Measurements from ENCODE around the gene UBE2D2. TPM values are rescaled to one million over a fixed set of nuclear protein-coding genes. Genes with fewer than 3 reads are reported as not detected.
A peak's percentile ranks its signal among the peaks of the same experiment; 100 is the strongest.

UBE2D2 gene
- total RNA-seq, 2 experiments from 2014 or later = 145 to 239 TPM

DNA sequence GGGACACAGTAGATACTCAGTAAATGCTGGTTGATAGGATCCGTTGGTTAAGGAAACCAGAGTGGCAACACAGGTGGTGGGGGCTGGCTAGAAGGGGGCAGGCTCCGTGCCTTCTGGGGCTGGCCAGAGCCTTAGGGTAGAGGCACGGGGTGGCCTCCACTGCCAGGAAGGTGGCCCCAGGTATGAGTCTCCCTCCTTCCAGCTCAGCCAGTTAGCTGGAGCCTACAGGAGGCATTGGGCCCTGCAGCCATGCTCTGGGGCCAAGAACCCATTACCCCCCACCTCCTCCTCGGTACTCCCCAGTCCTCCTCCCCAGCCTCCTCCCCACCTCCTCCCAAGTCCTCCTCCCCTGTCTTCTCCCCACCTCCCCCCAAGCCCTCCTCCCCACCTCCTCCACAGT, 114.7 kb downstream of the UBE2D2 start:
- no peak for DNase-seq (ENCODE audit: low spot score)
- no peak for TF ChIP-seq EZH2phosphoT487 (IDR thresholded peaks at IDR 0.05; ENCODE audit: borderline replicate concordance, low read depth, low read length)
- TF ChIP-seq, protein P1, sequence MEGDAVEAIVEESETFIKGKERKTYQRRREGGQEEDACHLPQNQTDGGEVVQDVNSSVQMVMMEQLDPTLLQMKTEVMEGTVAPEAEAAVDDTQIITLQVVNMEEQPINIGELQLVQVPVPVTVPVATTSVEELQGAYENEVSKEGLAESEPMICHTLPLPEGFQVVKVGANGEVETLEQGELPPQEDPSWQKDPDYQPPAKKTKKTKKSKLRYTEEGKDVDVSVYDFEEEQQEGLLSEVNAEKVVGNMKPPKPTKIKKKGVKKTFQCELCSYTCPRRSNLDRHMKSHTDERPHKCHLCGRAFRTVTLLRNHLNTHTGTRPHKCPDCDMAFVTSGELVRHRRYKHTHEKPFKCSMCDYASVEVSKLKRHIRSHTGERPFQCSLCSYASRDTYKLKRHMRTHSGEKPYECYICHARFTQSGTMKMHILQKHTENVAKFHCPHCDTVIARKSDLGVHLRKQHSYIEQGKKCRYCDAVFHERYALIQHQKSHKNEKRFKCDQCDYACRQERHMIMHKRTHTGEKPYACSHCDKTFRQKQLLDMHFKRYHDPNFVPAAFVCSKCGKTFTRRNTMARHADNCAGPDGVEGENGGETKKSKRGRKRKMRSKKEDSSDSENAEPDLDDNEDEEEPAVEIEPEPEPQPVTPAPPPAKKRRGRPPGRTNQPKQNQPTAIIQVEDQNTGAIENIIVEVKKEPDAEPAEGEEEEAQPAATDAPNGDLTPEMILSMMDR (conservative IDR thresholded peaks at IDR 0.05; ENCODE audit: low read length) = no peak
- intact Hi-C loops (cut with micrococcal nuclease; ENCODE audit: unreplicated experiment) = no loop called here
- no TSS peak for BruUV-seq (replicated peaks)
- no peaks in the 10 kb centered on the region for H3K9me3 ChIP-seq (ENCODE audit: low read length)
- no peak overlapping the region for H3K4me3 ChIP-seq (ENCODE audit: low read depth, low read length, poor library complexity, severe bottlenecking)
- H3K27ac ChIP-seq (ENCODE audit: low read depth, low read length, poor library complexity, severe bottlenecking) = peak overlapping the region; percentile 9
- H3K9me2 ChIP-seq (ENCODE audit: insufficient read depth, low read length) = no peaks in the 10 kb centered on the region
- H3K4me1 ChIP-seq (ENCODE audit: insufficient read depth, low read length, poor library complexity, severe bottlenecking) = peaks cover 49% of the 10 kb centered on the region
- H3K36me3 ChIP-seq (ENCODE audit: insufficient read depth, low read length) = peaks cover 16% of the 10 kb centered on the region
- ChIA-PET CTCF (ENCODE audit: unreplicated experiment) (interaction anchor here (2.1 kb wide), 1 partner anchor 10 kb away, joined by 7 read pairs; no protein-coding TSS in a partner anchor), POLR2A (interaction anchor here (0.7 to 1.1 kb wide), 2 partner anchors 13 to 116 kb away, joined by 3 to 4 read pairs; no protein-coding TSS in a partner anchor)
- H3K79me2 ChIP-seq (ENCODE audit: insufficient read depth, low read depth, low read length) = peaks cover 52% of the 10 kb centered on the region
- H2AFZ ChIP-seq (ENCODE audit: low read length) = no peak overlapping the region
- no peak overlapping the region for H3K4me2 ChIP-seq (ENCODE audit: low read length)
- no peaks in the 10 kb centered on the region; the same call in 1 of the 2 replicates for H4K20me1 ChIP-seq (ENCODE audit: insufficient read depth, low read length)

DNA sequence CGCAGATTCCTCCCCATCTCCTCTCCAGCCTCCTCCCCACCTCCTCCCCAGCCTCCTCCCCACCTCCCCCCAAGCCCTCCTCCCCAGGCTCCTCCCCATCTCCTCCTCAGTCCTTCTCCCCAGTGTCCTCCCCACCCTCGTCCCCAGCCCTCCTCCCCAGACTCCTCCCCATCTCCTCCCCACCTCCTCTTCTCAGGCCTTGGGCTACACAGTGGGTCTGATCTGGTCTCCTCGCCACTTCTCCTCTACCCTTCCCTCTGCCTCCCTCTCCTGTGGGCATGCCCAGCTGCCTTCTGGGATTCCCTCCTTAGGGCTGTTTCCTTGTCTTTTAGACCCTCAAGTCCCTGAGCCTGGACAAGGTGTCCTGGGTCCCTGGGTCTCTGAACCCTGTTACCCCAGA, 115.3 kb downstream of the UBE2D2 start:
- no TSS peak for BruUV-seq (replicated peaks)
- H3K9me3 ChIP-seq (ENCODE audit: low read length) = no peaks in the 10 kb centered on the region
- peaks cover 22% of the 10 kb centered on the region for H3K36me3 ChIP-seq (ENCODE audit: insufficient read depth, low read length)
- intact Hi-C loops (cut with micrococcal nuclease; ENCODE audit: unreplicated experiment) = no loop called here
- no peaks in the 10 kb centered on the region; the same call in 1 of the 2 replicates for H4K20me1 ChIP-seq (ENCODE audit: insufficient read depth, low read length)
- H3K79me2 ChIP-seq (ENCODE audit: insufficient read depth, low read depth, low read length) = peaks cover 47% of the 10 kb centered on the region
- H3K27ac ChIP-seq (ENCODE audit: low read depth, low read length, poor library complexity, severe bottlenecking) = no peak overlapping the region
- DNase-seq (ENCODE audit: low spot score) = no peak
- peaks cover 43% of the 10 kb centered on the region for H3K4me1 ChIP-seq (ENCODE audit: insufficient read depth, low read length, poor library complexity, severe bottlenecking)
- ChIA-PET POLR2A (interaction anchor here (0.7 kb wide), 1 partner anchor 117 kb away, joined by 3 read pairs; no protein-coding TSS in a partner anchor), CTCF (ENCODE audit: unreplicated experiment) (no interaction called here)
- H3K4me3 ChIP-seq (ENCODE audit: low read depth, low read length, poor library complexity, severe bottlenecking) = no peak overlapping the region
- no peak overlapping the region for H3K4me2 ChIP-seq (ENCODE audit: low read length)
- H2AFZ ChIP-seq (ENCODE audit: low read length) = no peak overlapping the region
- TF ChIP-seq EZH2phosphoT487 (IDR thresholded peaks at IDR 0.05; ENCODE audit: borderline replicate concordance, low read depth, low read length) = no peak
- TF ChIP-seq, protein P1 (conservative IDR thresholded peaks at IDR 0.05; ENCODE audit: low read length) = no peak
- no peaks in the 10 kb centered on the region for H3K9me2 ChIP-seq (ENCODE audit: insufficient read depth, low read length)

DNA sequence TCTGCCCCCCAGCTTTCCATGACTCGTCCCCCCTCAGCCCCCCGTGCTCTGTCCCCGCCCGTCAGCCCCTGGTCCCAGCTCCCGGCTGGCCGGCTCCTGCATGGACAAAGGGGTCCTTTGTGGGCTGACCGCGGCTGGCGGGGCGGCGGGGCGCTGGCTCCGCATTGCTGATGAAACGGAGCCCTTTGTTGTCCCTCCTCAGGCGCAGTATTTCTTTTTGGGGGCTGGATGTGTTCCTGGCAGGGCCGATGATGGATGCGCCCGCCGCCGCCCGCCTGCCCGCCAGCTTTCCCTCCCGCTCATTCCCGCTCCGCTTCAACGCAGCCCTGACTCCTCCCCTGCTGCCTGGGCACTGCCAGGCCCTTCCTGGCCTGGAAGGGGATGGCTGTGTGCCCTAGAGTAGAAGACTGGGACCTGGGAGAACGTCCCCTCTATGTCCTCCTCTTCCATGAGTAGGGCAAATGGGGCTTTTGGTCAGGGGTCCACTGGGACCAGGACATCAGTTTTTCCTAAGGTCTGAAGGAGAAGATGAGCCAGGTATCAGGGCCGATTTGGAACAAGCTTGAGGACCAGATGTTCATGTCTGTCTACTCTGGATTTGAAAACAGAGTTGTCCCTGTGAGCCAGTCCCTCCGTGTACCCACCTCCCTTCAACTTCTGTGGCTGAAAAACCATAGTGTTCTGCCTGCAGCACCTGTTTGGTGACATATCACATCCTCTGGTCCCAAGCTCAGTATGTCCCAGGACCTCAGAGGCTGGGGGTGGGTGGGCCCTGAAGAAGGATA, 116.0 kb downstream of the UBE2D2 start:
- Histone ChIP-seq H3K4me2 (ENCODE audit: low read length) (no peak overlapping the region), H3K36me3 (ENCODE audit: insufficient read depth, low read length) (peaks cover 29% of the 10 kb centered on the region), H3K9me3 (ENCODE audit: low read length) (no peaks in the 10 kb centered on the region), H3K79me2 (ENCODE audit: insufficient read depth, low read depth, low read length) (peaks cover 40% of the 10 kb centered on the region), H3K4me1 (ENCODE audit: insufficient read depth, low read length, poor library complexity, severe bottlenecking) (peaks cover 35% of the 10 kb centered on the region), H4K20me1 (ENCODE audit: insufficient read depth, low read length) (no peaks in the 10 kb centered on the region; the same call in 1 of the 2 replicates), H2AFZ (ENCODE audit: low read length) (no peak overlapping the region), H3K4me3 (ENCODE audit: low read depth, low read length, poor library complexity, severe bottlenecking) (no peak overlapping the region), H3K27ac (ENCODE audit: low read depth, low read length, poor library complexity, severe bottlenecking) (peak overlapping the region; percentile 1), H3K9me2 (ENCODE audit: insufficient read depth, low read length) (no peaks in the 10 kb centered on the region)
- intact Hi-C loops (cut with micrococcal nuclease; ENCODE audit: unreplicated experiment) = no loop called here
- no peak for DNase-seq (ENCODE audit: low spot score)
- no peak for TF ChIP-seq EZH2phosphoT487 (IDR thresholded peaks at IDR 0.05; ENCODE audit: borderline replicate concordance, low read depth, low read length)
- TF ChIP-seq, protein P1 (conservative IDR thresholded peaks at IDR 0.05; ENCODE audit: low read length) = no peak
- BruUV-seq (replicated peaks) = no TSS peak
- POLR2A ChIA-PET = interaction anchor here (1.0 to 1.1 kb wide), 2 partner anchors 10 to 335 kb away, joined by 3 read pairs; partner anchors contain the start of gene PAIP2
- CTCF ChIA-PET (ENCODE audit: unreplicated experiment) = no interaction called here
